Activated CD8-positive, alpha-beta memory T cell treated with anti-CD3 and anti-CD28 coated beads, Interleukin-2, amount 50 U/mL, for 24 hours (primary cell): Measurements from ENCODE around the gene ANXA4.
"Not testable (repeated sequence)": the region's sequence is repeated elsewhere in the genome, so short reads cannot be mapped to it uniquely, and the experiment has no call there.

ENCODE experiments used
- DNase-seq: peaks from one replicate; pipeline ENCODE4 v3.0.0-alpha.2; 2020; ENCODE audit errors: extremely low read depth

ANXA4 gene

DNA sequence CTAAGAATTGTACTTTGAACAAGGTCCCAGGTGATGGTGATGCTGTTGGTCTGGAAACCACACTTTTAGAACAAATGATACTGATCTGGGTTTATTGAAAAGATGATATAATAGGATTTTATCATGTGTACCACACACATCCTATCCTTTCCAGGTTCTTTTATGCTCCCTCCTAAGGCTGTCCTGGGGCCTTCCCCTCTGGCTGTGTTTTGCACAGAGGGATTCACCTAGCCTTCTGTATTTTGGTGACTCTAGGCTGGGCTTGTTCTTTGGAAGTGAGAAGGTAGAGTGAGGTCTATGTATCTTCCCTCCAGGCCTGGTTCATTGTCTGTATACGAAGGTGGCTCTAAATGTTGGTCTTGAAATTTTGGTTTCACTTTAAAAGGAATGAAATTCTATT, 12.7 kb downstream of the ANXA4 start:
- DNase-seq = no peak

DNA sequence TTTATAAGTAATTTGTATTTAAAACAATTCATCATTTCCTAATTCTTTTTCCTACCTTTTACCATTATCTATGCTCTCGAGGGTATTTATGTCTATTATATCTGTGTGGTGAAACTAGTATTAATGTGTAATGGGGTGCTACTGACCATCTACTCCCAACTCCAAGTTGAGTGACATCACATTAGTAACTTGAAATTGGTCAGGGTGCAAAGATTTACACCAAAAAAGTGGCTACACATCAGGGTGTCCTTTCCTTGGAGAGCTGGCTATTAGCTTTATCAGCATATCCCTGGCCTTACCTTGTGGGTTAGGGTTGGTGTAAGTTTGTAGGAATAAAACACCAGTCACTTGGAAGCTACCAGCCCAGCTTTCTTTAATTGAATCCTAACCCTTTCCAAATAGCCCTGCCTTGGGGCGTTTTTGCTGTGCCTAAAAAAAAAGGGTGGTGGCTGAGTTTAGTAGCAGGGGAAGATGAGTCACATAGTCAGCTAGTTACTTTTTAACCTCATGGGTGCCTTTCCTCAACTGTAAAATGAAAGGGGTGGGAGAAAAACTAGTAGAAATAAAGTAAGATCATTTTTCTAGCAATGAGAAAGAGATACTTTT, 14.0 kb downstream of the ANXA4 start:
- no peak for DNase-seq

- DNase-seq = no peak
Measured at GRCh38 chr2:69762025-69762424, 20.1 kb downstream of the ANXA4 start.

DNA sequence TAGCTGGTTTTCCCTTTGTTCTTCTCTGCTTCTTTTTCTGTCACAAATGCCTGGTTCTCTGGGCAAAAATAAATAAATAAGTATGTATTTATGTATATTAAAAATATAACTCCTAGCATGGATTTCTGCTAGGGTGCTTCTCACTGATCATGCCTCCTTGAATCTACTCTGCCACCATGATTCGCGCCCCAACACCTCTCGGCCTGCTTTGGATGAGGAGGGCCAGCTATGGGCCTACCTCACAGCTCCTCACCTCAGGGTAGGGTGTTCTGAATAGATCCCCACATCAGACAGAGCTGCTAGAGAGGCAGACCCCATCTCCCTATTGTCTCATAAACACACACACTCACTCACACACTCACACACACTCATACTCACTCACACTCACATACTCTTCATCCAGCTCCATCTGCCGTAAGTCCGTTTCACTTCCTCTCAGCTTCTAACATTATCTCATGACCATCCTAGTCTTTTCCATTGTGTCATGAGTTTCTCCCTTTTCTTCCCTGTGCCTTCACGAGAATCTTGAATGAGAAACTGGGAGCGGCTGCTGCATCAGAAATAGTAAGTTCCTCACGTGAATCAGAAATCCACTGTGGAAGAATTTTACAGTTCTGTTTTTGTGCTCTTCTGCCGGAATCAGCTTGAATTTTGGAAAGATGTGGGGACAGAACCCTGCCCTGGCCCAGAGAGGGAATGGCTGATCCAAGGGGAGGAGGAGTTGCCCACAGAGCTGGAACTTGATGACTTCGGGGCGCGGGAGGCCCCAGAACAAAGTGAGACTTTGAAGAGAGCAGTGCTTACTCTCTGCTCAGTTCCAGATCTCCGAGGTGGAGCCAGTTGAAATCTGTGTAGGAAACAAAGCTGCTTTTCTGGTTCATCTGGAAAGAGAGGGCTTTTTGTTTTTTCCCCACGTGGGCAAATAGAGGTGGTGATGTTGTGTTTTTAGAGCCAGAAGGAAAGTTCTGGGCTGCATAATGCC, 20.9 kb downstream of the ANXA4 start:
- no peak for DNase-seq

DNA sequence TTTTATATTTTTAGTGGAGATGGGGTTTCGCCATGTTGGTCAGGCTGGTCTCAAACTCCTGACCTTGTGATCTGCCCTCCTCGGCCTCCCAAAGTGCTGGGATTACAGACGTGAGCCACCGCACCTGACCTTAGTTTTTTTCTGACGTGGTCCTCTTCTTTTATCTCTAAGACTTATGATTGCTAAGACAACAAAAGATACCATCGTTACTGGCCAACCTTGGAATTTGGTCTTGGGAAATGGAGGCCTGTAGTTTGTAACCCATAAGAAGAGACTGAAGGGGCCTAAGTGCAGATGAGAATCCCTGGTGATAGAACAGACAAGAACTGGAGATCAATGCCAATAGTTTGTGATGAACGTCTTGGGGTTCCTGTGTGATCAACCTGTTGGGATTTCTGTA, 21.9 kb downstream of the ANXA4 start:
- DNase-seq = not testable (repeated sequence)

- DNase-seq = no peak
Measured at GRCh38 chr2:69764286-69765095, 22.6 kb downstream of the ANXA4 start.

GRCh38 chr2:69765096-69765380, 23.1 kb downstream of the ANXA4 start:
- DNase-seq = no peak

DNA sequence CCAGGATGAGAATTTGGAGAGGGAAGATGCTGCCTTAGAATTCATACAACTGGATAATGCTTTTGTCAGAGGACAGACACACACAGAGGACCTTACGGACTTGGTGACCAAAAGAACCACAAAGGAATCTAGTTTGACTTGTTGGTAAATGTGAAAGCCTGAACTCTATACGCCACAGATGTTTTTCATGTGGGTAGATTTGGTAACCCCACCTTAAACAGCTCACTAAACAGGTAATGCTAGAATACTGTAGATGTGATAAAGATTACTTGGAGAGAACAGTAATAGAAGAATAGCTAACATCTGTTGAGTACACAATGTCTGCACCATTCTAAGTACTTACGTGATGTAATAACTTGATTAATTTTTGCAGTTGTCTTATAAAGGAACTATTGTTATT, 24.1 kb downstream of the ANXA4 start:
- no peak for DNase-seq

DNA sequence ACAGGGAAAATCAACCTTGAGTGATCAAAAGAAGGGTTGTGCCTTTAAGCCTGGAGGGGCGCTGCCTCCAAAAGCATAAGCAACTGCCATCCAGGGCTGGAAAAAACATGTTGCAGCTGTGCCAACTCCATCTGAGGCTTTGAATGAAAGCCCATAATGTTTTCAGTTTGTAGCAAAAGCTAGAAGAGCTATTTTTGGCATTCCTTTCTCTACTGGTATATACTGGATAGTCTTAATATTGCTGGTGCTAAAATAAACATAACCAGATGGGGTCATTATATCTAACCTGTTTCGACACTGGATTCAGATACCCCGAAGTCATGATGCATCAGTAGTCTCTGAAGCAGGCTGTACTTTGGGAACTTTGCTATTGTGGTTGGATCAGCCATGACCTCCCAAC, 25.1 kb downstream of the ANXA4 start:
- no peak for DNase-seq

DNA sequence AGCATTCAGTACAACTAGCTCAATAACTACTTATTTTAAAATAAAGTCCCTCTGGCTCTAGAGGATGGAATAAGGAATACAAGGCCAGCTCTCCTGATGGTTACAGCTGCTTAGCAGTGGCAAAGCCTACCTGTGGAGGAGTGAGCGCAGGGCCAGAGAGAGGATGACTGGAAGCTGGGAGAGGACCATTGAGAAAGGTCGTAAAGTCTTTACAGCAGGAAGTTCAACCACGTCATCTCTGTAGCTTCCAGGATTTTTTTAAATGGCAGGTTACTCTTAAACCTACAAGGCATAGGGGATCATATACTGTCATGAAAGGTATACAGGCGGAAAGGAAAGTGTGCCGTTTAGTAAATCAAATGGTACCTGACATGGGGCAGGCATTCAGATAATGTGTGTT, 26.3 kb downstream of the ANXA4 start:
- DNase-seq = no peak

DNA sequence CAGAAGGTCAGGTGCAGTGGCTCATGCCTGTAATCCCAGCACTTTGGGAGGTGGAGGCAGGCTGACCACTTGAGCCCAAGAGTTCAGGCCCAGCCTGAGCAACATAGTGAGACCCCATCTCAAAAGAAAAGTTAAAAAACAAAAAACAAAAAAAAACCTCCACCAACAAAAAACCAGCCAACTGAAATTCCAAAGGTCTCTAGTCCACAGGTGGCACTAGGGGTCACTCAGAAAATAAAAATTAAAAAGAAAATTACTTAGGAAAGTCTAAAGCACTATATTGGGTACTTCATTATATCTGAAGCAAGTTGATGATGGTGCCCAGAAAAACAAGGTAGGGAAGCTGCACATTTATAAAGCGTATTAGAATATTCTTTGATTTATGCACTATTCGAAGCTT, 26.9 kb downstream of the ANXA4 start:
- DNase-seq = no peak

DNA sequence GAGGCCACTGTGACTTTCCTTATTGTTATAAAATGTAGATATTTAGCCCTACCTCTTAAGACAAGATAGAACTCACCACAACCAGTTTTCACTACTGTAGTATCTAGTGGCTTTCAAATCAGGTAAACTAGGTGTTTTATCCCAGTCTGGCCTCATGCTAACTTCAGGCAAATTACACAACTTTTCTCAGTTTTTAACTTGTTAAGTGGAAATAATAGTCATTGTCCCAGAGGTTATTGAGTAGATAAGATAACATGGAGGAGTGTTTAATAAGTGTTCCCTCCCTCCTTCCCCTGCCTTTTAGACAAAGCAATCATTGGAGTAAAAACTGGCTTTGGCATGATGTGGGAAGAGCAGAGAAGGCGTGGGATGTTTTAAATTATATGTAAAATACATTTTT, 27.3 kb downstream of the ANXA4 start:
- no peak for DNase-seq

DNA sequence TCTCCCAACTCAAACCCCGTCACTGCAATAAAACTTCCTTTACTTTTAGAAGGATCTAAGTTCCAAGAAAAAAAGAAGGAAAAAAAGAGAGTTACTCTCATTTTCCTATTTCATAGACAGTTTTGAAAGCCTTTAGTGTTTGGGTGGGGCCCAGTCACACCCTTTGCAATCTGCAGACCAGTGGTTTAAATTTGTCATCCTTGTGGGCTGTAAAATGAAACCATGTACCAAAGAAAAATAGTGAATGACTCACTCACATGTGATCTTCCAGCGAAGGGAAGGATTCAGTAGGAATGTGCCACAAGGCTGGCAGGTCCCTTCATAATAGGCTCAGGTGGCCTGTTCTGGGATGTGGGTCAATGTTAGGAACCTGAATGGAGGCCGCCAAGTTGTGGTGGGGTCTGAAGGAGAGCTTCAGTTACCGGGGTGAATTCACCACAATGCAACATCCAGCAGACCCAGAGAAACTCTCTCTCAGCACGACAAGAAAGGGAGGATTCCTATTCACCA, 28.3 kb downstream of the ANXA4 start:
- no peak for DNase-seq

DNA sequence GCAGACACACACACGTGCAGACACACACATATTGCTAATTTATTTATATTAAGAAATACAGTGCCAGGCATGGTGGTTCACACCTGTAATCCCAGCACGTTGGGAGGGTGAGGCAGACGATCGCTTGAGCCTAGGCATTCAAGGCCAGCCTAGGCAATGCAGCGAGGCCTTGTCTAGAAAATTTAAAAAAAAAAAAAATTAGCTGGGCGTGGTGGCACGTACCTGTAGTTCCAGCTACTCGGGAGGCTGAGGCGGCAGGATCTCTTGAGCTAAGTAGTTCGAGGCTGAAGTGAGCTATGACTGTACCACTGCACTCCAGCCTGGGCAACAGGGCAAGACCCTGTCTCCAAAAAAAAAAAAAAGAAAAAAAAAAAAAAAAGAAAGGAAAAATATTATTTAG, 28.8 kb downstream of the ANXA4 start:
- no peak for DNase-seq

- DNase-seq = no peak
Measured at GRCh38 chr2:69771461-69771860, 29.5 kb downstream of the ANXA4 start.

- DNase-seq = no peak
Measured at GRCh38 chr2:69773206-69773605, 31.3 kb downstream of the ANXA4 start.

GRCh38 chr2:69774258-69774983, 32.5 kb downstream of the ANXA4 start:
- DNase-seq = not testable (repeated sequence)

GRCh38 chr2:69774984-69775982, 33.3 kb downstream of the ANXA4 start:
- no peak for DNase-seq

- no peak for DNase-seq
Measured at GRCh38 chr2:69776886-69777785, 35.2 kb downstream of the ANXA4 start.

DNA sequence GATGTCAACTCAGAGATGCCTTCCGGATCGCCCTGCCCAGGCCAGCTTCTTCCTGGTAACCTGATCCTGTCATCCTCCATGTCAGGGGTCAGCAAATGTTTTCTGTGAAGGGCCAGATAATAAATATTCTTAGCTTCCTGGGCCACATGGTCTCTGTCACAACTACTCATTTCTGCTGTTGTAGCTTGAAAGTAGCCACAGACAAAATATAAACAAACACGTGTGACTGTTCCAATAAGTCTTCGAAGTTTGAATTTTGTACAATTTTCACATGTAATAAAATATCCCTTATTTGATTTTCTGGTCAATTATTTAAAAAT, 35.8 kb downstream of the ANXA4 start:
- DNase-seq = no peak
